GM12874 (cell line): ENCODE measurements around the gene DIPK1A.
A peak's percentile ranks its signal among the peaks of the same experiment; 100 is the strongest.

Experiments
- CTCF ChIP-seq: IDR thresholded peaks from 2 replicates; pipeline ENCODE4 v1.5.1; 2011; ENCODE audit warnings: low read depth, mild to moderate bottlenecking, control low read depth, low read length, moderate library complexity; ENCODE audit not compliant: insufficient read depth

Gene DIPK1A

GRCh38 chr1:92975551-92976232 is 14.4 kb upstream of the DIPK1A start:
- TF ChIP-seq CTCF: no peak

GRCh38 chr1:92973203-92973897 is 12.1 kb upstream of the DIPK1A start:
- TF ChIP-seq CTCF: no peak

- no peak for TF ChIP-seq CTCF
Observed at GRCh38 chr1:92972409-92973129, 11.3 kb upstream of the DIPK1A start.

GRCh38 chr1:92970990-92971689 is 9.9 kb upstream of the DIPK1A start:
- TF ChIP-seq CTCF: no peak

- no peak for TF ChIP-seq CTCF
Observed at GRCh38 chr1:92969517-92969916, 8.3 kb upstream of the DIPK1A start.

- peak; percentile 49 for TF ChIP-seq CTCF
Observed at GRCh38 chr1:92968138-92969032, 7.1 kb upstream of the DIPK1A start.
